Ecto neural progenitor cell (in vitro differentiated cells): ENCODE data around the gene LBHD1.
"Not testable (repeated sequence)": the region's sequence is repeated elsewhere in the genome, so short reads cannot be mapped to it uniquely, and the experiment has no call there.

Source experiments
- DNase-seq: peaks from one replicate; pipeline ENCODE4 v3.0.0-alpha.2; 2018; ENCODE audit warnings: low spot score

Gene LBHD1

GRCh38 chr11:62671608-62672389 lies at the start of gene LBHD1, which contains the start of gene UQCC3:
Gene LBHD1, minus strand, starts transcription at chr11:62672267. Its CDS starts 2,236 bp downstream, at chr11:62670031.
Gene UQCC3, plus strand, starts transcription at chr11:62671673. Its CDS starts 73 bp downstream, at chr11:62671746.
- DNase-seq = peak; percentile 89

GRCh38 chr11:62719302-62719978 lies 47.4 kb upstream of the LBHD1 start:
- DNase-seq = no peak

- DNase-seq = no peak
Measured at GRCh38 chr11:62716816-62717215, 44.7 kb upstream of the LBHD1 start.

GRCh38 chr11:62716206-62716605 lies 44.1 kb upstream of the LBHD1 start:
- no peak for DNase-seq

GRCh38 chr11:62715150-62716130 lies 43.4 kb upstream of the LBHD1 start:
- no peak for DNase-seq

- no peak for DNase-seq
Measured at GRCh38 chr11:62713343-62713742, 41.3 kb upstream of the LBHD1 start.

DNA sequence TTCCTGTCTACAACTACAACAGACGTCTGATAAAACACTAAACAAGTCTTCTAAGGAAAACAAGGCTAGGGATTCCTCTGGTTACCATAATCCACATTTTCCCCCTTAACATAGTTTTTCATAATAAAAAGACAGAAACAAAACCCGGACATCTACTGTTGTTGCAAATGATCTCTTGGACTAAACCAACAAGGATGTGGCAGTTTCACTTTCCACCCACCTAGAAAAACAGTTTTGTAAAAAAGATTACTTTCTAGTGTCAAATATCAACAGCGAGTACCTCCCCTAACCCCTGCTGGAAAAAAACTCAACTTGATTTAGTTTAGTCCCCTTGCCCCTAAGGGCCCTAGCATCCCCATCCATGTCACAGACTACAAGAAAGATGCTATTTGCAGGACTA lies 40.8 kb upstream of the LBHD1 start:
- DNase-seq = no peak

- no peak for DNase-seq
Measured at GRCh38 chr11:62712276-62712812, 40.3 kb upstream of the LBHD1 start.

DNA sequence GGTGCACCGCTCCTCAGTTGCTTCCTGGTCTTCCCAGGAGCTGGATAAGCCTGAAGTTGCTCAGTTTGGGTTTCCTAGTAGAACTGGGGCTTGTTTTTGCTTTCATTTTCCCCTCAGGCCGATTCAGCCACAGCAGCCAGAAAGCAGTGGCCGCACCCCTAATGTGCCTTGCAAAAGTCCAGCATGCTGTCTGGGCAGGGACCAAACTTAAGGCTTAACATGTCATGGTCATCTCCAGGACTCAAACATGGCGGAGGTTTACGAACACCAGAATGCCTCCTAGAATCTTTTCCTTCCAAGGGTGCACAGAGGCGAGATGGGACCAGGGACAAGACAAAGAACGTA lies 37.9 kb upstream of the LBHD1 start:
- no peak for DNase-seq

DNA sequence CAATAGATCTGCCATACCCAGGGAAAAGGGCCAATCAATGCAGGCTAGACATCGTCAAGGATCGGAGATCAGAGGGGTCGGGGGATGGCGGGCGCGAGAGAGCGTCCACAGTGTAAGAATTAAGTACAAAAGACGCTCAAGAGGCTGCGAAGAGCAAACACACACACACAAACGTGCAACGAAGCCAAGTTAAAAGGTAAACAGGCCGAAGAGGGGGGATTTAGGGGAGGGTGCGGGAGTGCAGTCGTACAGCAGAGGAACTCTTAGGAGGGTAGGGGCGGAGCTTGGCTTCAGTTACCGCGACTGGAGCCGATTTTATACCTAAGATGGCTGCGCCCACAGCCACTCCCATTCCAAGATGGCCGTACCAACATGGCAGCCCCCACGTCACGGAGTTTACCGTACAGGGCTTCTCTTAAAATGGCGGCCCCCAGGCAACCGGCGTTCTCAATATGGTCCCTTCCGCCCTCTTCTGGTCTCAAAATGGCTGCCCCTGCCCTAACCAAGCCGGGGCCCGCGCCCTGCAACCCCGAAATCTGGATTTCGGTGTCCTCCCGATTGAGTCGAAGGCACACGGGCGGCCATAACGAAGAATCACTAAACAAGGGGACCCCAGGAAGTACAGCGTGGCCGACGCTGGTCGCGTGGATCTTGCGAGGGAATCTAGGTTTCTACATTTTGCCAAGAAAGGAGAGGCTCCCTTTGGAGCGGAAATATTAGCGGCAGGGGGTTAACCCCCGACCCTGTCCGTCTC lies 37.4 kb upstream of the LBHD1 start:
- DNase-seq = peak; percentile 96

GRCh38 chr11:62708793-62709192 lies 36.7 kb upstream of the LBHD1 start:
- peak; percentile 62 for DNase-seq

- DNase-seq = peak; percentile 48
Measured at GRCh38 chr11:62708392-62708791, 36.3 kb upstream of the LBHD1 start.

DNA sequence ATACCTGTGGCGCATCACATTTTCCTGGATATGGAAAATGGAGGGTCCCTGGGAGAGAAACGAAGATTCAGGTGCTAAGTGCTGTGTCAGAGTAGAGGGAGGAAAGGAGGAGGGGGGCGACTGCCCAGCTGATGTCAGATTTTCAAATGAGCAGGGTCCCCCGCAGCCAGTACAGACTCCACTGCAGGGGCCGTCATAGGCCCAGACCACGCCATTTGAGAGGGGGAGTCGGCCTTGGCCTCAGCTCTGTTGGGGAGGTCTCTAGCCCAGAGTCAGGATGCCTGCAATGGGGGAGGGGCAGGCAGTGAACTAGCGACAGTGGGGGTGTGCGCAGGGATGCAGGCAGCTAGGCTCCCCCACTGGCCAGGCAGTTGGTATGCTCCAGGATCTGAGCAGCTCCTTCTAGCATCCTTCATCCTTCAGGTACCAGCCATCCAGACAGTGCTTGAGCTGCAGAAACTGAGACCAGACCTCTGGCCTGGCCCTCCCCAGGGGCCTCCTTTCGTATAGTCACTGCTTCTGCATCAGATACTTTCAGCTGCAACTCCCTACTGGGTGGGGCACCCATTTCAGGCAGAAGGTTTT lies 35.3 kb upstream of the LBHD1 start, which contains the start of the genes BSCL2 and GNG3:
Gene BSCL2 (minus strand): TSS at position 148 of the 585 bp plus-strand sequence. CDS start 229 bp downstream, outside the sequence.
Gene GNG3 (plus strand): TSS at position 400 of the 585 bp plus-strand sequence. CDS start 620 bp downstream, outside the sequence.
- peak; percentile 88 for DNase-seq

GRCh38 chr11:62706850-62707247 lies 34.8 kb upstream of the LBHD1 start:
- DNase-seq = no peak

DNA sequence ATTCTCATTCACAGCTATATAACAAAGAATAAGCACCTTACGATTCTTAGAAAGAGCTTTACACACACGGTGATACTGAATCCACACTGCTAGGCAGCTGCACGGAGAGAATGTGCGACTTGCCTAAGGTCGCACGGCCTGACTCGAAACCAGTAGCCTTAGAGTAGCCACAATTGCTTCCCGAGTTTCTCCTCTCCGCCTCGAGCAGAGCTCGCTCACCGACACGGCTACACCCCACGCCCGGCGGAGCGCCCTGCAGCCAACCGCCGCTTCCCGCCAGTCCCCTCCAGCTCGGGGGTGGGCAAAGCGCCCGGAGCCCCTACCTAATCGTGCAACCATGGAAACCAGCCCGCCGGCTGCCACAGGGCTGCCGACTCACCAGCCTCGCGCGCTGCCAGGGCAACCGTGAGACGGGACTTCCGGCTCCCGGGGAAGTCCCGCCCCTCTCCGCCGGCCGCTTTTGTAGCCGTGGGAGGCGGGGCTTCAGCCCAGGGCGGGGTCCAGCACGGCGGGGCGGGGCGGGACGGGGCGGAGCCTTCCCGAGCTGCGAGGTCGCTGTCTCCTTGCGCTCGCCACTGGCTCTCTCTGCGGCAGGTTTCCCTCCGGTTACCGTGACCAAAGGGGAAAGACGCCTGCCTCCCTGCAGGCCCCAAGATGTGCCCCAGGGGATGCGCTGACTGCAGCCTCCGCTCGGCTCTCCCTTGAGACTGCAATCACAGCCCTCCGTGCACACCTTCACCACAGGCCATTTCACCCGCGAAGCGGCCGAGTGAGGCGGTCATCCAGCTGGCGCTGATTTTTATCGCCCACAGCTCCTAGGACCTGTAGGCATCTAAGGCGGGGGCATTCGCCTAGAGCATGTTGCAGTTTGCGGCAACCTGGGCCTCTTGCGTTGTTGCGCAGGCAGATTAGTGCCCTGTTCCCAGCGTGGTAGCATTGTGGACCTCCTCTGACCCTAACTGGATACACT lies 34.1 kb upstream of the LBHD1 start:
- peak; percentile 98 for DNase-seq

- peak; percentile 50 for DNase-seq
Measured at GRCh38 chr11:62705413-62705812, 33.3 kb upstream of the LBHD1 start.

- DNase-seq = not testable (repeated sequence)
Measured at GRCh38 chr11:62703921-62704320, 31.9 kb upstream of the LBHD1 start.

DNA sequence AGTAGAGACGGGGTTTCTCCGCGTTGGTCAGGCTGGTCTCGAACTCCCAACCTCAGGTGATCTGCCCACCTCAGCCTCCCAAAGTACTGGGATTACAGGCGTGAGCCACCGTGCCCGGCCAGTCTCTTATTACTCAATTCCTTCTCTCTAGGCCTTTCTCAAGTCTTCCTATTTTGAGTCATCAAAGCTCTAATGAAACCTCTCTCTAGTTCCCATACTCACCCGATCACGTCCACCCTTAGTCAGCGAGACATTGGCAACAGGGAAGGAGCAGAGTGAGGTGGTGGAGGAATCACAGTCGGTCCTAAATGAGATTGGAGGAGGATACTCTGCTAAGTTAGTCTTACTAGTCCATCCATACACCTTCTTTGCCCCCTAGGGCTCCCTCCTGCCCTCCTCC lies 30.2 kb upstream of the LBHD1 start:
- no peak for DNase-seq

DNA sequence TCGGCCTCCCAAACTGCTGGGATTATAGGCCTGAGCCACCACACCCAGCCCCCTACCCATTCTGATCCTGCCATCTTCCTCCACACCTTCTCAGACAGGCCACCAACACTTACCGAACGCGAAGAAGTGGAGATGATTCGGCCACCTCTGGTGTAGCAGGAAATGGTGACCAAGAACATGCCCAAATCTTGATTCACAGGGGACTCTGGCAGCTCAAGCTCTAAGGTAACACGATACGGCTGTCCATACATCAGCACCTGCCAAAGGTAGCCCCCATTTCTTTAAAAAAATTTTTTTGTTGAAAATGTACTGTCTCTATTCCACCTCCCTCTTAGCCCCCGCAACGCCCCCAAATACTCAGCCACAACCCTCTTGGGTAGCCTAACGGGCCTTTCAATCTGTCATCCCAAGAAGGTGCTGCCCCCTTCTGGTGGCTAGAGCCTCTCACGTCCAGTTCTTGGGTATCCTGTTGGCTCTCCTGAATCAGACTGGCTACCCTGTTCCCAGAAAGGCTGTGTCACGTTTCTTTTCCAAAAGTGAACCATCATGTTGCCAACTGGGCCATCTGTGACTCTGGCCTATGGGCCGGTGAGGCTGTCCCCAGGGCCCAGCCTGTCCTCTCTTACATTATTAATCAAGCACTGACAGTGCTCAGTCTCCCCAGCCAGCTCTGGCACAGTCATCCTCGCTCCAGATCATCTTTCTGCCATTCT lies 22.5 kb upstream of the LBHD1 start:
- peak; percentile 76 for DNase-seq
